Measurements from ENCODE around the gene PRCD.

The PRCD gene

GRCh38 chr17:76539631-76540271, at the start of gene PRCD:
Gene PRCD, plus strand, starts transcription at chr17:76540044. Its CDS starts 98 bp downstream, at chr17:76540142.
- peak; percentile 56 for DNase-seq

GRCh38 chr17:76490112-76490710, 49.6 kb upstream of the PRCD start:
- DNase-seq, result no peak

GRCh38 chr17:76491271-76492122, 48.3 kb upstream of the PRCD start:
- no peak for DNase-seq

GRCh38 chr17:76492123-76492988, 47.5 kb upstream of the PRCD start:
- DNase-seq, result no peak

- DNase-seq, result no peak
Observed at GRCh38 chr17:76492989-76493501, 46.8 kb upstream of the PRCD start.

- DNase-seq, result no peak
Observed at GRCh38 chr17:76493505-76494167, 46.2 kb upstream of the PRCD start.

- no peak for DNase-seq
Observed at GRCh38 chr17:76495663-76496400, 44.0 kb upstream of the PRCD start.

GRCh38 chr17:76496464-76496863, 43.4 kb upstream of the PRCD start:
- DNase-seq, result no peak

GRCh38 chr17:76497699-76497978, 42.2 kb upstream of the PRCD start:
- DNase-seq, result no peak

- peak; percentile 94 for DNase-seq
Observed at GRCh38 chr17:76497979-76498875, 41.6 kb upstream of the PRCD start.

GRCh38 chr17:76498876-76499251, 41.0 kb upstream of the PRCD start:
- DNase-seq, result peak; percentile 52

- DNase-seq, result peak; percentile 79
Observed at GRCh38 chr17:76499267-76499667, 40.6 kb upstream of the PRCD start.

- peak; percentile 52 for DNase-seq
Observed at GRCh38 chr17:76500074-76500746, 39.6 kb upstream of the PRCD start.

GRCh38 chr17:76500747-76501017, 39.2 kb upstream of the PRCD start:
- no peak for DNase-seq

- DNase-seq, result peak; percentile 92
Observed at GRCh38 chr17:76501018-76501826, 38.6 kb upstream of the PRCD start, which contains the start of gene RHBDF2. Gene RHBDF2, minus strand, starts transcription at chr17:76501423. Its CDS starts 19,899 bp downstream, at chr17:76481524.

GRCh38 chr17:76501827-76502307, 38.0 kb upstream of the PRCD start:
- DNase-seq, result no peak

GRCh38 chr17:76502341-76503211, 37.3 kb upstream of the PRCD start:
- DNase-seq, result no peak

GRCh38 chr17:76504117-76504516, 35.7 kb upstream of the PRCD start:
- no peak for DNase-seq
